Peyer's patch (tissue), 4 donors: ENCODE data around the gene RBM33. TPM values are rescaled to one million over a fixed set of nuclear protein-coding genes. Genes with fewer than 3 reads are reported as not detected.

Source experiments
- DNase-seq, 3 donors: peaks; one replicate each; pipeline ENCODE4 v3.0.0-alpha.2; 2017 to 2019
- H3K27ac ChIP-seq, 4 donors: fragments of 200-600 bp; sonication (generic); one replicate each; pipeline ENCODE4 v1.5.1; 2016 to 2019
- H3K27me3 ChIP-seq, 2 donors: fragments of 200-600 bp; sonication (generic); one replicate each; pipeline ENCODE4 v1.5.1; 2019
- H3K36me3 ChIP-seq, 3 donors: fragments of 200-600 bp; sonication (generic); one replicate each; pipeline ENCODE4 v1.5.1; 2016 to 2019
- H3K4me1 ChIP-seq, 4 donors: fragments of 200-600 bp; sonication (generic); one replicate each; pipeline ENCODE4 v1.5.1; 2016 to 2019
- H3K4me3 ChIP-seq, 4 donors: fragments of 200-600 bp; sonication (generic); 1 replicate in 3 of 4; 2 replicates in 1 of 4; pipeline ENCODE4 v1.5.1; 2016 to 2019; ENCODE audit warnings: mild to moderate bottlenecking in 1 of 4
- H3K9me3 ChIP-seq, 4 donors: fragments of 200-600 bp; sonication (generic); one replicate each; pipeline ENCODE4 v1.5.1; 2016 to 2019; ENCODE audit warnings: mild to moderate bottlenecking in 1 of 4
- CTCF ChIP-seq, 6 experiments: fragments of 450-650 bp in 4 of 6; fragments of 200-600 bp in 2 of 6; sonication (generic) in 1 of 6; IDR thresholded peaks; one replicate each; pipeline ENCODE4 v1.5.1; 2017 to 2019; ENCODE audit warnings: antibody characterized with exemption in 6 of 6, mild to moderate bottlenecking in 3 of 6, moderate library complexity in 1 of 6
- POLR2A ChIP-seq, 2 donors: fragments of 450-650 bp; IDR thresholded peaks; one replicate each; pipeline ENCODE4 v1.5.1; 2017; ENCODE audit warnings: antibody characterized with exemption in 2 of 2, mild to moderate bottlenecking in 2 of 2, moderate library complexity in 2 of 2
- total RNA-seq, 4 donors: library from RNA; depleted of rRNA; stranded (reverse); fragments of >200 nt; gene quantifications; one replicate each; pipeline ENCODE4 v1.1.0, GENCODE V29; 2016

The RBM33 gene
- total RNA-seq, 4 donors from 2014 or later, result 87.4 to 191 (median 123) TPM

GRCh38 chr7:155810770-155811559 lies 166.5 kb downstream of the RBM33 start:
- Histone ChIP-seq H3K4me3 (peak overlapping the region in 2 of 4 donors; percentile 56 to 59), H3K27me3 (peaks cover 0 to 47% of the 10 kb centered on the region in 2 donors), H3K36me3 (no peaks in the 10 kb centered on the region), H3K4me1 (peaks cover 0 to 62% (median 2%) of the 10 kb centered on the region in 4 donors), H3K27ac (no peak overlapping the region), H3K9me3 (no peaks in the 10 kb centered on the region)
- no peak for TF ChIP-seq POLR2A (IDR thresholded peaks at IDR 0.05)
- no peak for TF ChIP-seq CTCF (IDR thresholded peaks at IDR 0.05)
- DNase-seq, result no peak

- Histone ChIP-seq H3K36me3 (no peaks in the 10 kb centered on the region), H3K4me1 (peaks cover 0 to 57% (median 0%) of the 10 kb centered on the region in 4 donors), H3K27me3 (peaks cover 0 to 44% of the 10 kb centered on the region in 2 donors), H3K4me3 (peak overlapping the region in 2 of 4 donors; percentile 37 to 43), H3K27ac (no peak overlapping the region), H3K9me3 (no peaks in the 10 kb centered on the region)
- TF ChIP-seq CTCF (IDR thresholded peaks at IDR 0.05), result no peak
- no peak for TF ChIP-seq POLR2A (IDR thresholded peaks at IDR 0.05)
- DNase-seq, result no peak
Observed at GRCh38 chr7:155811560-155811894, 167.1 kb downstream of the RBM33 start.

GRCh38 chr7:155811895-155812761 lies 167.7 kb downstream of the RBM33 start, which contains the start of gene SHH:
Gene SHH (minus strand): TSS chr7:155812463. CDS start chr7:155812122, 341 bp downstream.
- H3K4me1 ChIP-seq, result peaks cover 0 to 56% (median 0%) of the 10 kb centered on the region in 4 donors
- H3K27me3 ChIP-seq, result peaks cover 0 to 44% of the 10 kb centered on the region in 2 donors
- TF ChIP-seq POLR2A (IDR thresholded peaks at IDR 0.05) (no peak), CTCF (IDR thresholded peaks at IDR 0.05) (no peak)
- no peaks in the 10 kb centered on the region for H3K9me3 ChIP-seq
- no peak for DNase-seq
- peak within 1 kb of the TSS in 3 of 4 donors; percentile 6 to 43 (median 37) for H3K4me3 ChIP-seq
- no peaks in the 10 kb centered on the region for H3K36me3 ChIP-seq
- H3K27ac ChIP-seq, result no peak within 1 kb of the TSS

GRCh38 chr7:155813125-155813524 lies 168.7 kb downstream of the RBM33 start:
- H3K36me3 ChIP-seq, result no peaks in the 10 kb centered on the region
- H3K4me3 ChIP-seq, result no peak overlapping the region
- peaks cover 0 to 46% (median 0%) of the 10 kb centered on the region in 4 donors for H3K4me1 ChIP-seq
- H3K27ac ChIP-seq, result no peak overlapping the region
- TF ChIP-seq POLR2A (IDR thresholded peaks at IDR 0.05) (no peak), CTCF (IDR thresholded peaks at IDR 0.05) (no peak)
- no peak for DNase-seq
- no peaks in the 10 kb centered on the region for H3K9me3 ChIP-seq
- peaks cover 0 to 36% of the 10 kb centered on the region in 2 donors for H3K27me3 ChIP-seq

GRCh38 chr7:155813546-155814315 lies 169.3 kb downstream of the RBM33 start:
- H3K4me1 ChIP-seq, result peaks cover 0 to 40% (median 0%) of the 10 kb centered on the region in 4 donors
- no peaks in the 10 kb centered on the region for H3K36me3 ChIP-seq
- no peak for DNase-seq
- H3K27me3 ChIP-seq, result peaks cover 0 to 33% of the 10 kb centered on the region in 2 donors
- TF ChIP-seq CTCF (IDR thresholded peaks at IDR 0.05), result no peak
- TF ChIP-seq POLR2A (IDR thresholded peaks at IDR 0.05), result no peak
- no peak overlapping the region for H3K4me3 ChIP-seq
- H3K27ac ChIP-seq, result no peak overlapping the region
- no peaks in the 10 kb centered on the region for H3K9me3 ChIP-seq
